Renal cortical epithelial cell (primary cell): ENCODE data around the gene EHD4. TPM values are rescaled to one million over a fixed set of nuclear protein-coding genes. Genes with fewer than 3 reads are reported as not detected.

ENCODE experiments used
- DNase-seq: peaks from one replicate; pipeline ENCODE4 v3.0.0-alpha.2; 2011; ENCODE audit warnings: low read depth
- total RNA-seq: library from RNA; depleted of rRNA; stranded (reverse); fragments of >200 nt; gene quantifications from 2 replicates; pipeline ENCODE4 v1.2.3, GENCODE V29; 2014

The EHD4 gene
- total RNA-seq, 1 donor from 2014 or later, result 55.9 TPM

DNA sequence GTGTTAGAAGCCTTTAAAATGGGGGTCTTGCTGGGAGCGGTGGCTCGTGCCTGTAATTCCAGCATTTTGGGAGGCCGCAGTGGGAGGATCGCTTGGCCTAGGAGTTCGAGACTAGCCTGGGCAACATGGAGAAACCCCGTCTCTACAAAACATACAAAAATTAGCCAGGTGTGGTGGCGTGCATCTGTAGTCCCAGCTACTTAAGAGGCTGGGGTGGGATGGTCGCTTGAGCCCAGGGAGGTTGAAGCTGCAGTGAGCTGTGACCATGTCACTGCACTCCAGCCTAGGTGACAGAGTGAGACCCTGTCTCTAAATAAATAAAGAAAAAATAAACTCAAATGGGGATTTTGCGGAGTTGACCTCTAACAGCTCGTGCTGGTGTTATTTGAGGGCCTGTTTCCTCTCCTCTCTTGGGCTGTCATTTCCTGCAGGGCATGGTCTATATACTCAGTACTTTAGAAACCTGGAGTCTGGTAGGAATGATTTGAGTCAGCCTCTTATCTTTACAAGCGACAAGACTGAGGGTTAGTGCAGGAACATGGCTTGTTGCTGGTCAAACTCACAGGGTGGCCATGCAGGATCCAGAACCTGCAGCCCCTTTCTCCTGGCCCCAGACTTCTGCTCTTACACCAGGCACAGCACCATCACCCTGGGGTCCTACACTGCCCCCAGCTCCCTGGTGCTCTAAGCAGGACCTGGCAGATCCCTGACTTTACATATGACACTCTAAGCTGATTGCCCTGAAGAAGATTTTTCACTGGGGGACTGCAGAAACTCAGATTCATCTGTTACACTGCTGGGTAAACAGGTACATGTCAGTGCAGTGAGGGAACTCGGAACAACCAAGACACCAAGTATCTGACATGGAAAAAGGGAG is 15.1 kb downstream of the EHD4 start:
- DNase-seq, result no peak

DNA sequence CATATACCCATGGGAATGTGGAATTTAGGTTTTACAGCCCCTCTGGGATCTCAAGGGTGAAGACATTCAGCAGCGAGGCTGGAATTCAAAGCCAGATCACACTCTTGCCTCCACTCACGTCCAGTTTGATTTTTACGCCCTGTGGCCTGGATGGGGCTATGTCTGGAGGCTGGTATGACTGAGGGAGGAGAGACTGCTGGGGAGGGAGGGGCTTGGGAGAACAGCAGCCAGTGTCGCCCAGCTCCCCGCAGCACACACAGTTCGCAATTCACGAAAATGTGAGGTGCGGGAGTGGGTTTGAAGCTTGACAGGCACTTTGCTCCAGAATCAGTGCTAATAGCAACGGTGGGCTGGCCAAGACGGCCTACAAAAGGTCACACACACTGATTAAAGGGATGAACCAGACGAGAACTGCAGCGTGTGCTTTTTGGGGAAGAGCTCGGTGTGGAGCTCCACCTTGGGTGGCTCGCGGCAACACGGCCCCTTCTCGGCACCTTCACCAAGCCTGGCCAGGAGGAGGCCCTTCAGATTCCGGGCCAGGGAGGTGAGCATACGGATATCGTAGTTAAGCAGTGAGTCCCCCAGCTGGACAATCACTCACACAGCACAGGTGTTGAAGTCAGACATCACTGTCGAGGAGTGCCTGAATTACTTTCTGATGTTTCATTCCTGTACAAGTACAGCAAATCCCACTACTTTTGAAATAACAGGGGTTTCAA is 16.4 kb downstream of the EHD4 start:
- peak; percentile 52 for DNase-seq

DNA sequence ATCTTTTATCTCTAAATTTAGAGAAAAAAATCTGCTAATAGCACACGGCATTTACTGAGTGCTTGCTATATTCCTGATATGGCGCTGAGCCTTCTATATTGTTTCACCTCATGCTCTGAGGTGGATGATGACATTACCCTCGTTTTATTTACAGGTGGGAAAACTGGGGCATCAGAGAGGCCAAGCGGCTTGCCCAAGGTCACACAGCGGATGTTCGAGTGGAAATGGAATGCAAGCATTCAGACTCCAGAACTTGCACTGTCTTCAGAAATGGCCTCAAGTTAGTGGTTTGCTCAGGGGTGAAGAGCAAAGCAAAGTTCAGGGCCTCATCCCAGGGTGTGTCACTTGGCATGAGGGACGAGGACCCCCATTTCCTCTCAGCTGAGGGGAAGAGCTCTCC is 17.3 kb downstream of the EHD4 start:
- DNase-seq, result no peak

DNA sequence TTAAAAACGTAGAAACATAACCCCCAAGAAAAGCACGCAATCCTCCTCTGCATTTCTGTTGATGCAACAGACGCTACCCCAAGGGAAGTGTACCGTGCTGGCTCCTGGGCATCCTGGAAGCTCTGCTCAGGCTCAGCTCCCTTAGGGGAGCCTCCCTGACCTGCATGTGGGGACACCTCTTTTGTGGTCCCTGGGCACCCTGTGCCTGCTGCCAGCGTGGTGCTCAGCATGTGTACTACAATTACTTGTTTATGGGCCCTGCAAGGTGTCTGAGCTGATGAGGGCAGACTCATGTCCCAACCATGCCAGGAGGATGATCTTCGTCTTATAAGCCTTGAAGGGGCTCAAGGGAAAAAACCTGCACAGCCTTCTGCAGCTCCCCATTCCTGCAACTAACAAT is 18.3 kb downstream of the EHD4 start:
- DNase-seq, result no peak

DNA sequence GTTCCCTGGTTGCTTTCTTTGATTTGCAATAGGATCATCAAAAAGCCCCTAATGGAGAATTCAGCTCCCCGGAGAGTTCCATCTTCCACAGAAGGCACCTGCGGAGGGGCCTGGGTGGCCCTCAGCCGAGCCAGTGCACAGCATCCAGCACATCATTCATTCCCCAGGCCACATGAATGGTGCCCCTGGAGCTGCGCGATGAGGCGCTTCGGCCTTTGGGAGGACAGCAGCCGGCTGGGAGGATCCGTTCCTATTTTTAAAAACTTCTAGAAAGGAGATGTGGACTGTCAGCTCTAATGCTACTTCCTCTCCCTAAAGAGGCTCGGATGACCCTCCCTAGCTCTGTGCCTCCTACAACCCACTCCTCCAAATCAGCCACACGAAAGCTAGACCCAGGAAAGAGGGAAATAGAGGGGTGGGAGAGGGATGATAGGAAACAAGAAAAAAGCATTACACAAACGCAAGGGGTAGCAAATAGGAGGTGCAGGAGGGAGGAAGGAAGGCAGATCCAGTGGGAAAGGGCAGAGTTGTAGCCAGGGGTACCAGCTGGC is 20.3 kb downstream of the EHD4 start:
- DNase-seq, result no peak

DNA sequence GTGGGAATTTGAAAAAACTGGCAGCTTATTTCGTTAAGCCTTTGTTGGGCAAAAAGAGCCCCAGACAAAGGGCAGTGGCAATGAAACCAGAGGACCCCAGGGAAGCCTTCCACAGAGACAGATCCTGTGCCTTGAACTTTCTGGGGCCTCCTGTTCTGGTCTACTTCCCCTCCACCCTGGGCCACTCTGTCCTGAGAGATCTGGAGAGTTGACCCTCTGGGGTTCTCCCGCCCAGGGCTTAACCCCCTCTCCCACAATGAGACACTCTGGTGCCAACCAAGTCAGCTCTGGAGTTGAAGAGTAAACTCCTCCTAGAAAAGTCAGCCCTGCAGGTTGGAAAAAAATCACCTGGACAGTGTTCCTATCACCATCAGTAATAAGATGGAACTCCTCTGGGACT is 20.8 kb downstream of the EHD4 start:
- no peak for DNase-seq

DNA sequence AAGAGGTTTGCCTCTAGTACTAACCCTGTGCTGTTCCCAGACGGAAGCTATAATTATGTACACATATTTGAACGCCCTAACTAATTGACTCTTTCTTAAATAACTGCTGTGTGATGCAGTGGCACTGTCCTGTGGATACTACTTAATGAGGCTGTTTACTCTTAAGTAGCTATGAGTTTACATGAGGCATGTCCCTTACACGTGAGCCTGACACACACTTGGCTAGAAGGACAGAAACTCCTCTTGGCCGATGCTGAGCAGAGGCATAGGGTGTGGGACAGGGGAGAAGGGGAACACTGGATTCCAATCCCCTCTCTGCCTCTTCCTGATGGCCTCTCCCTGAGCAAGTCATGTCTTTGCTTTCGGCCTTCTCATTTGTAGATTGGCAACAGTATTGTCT is 21.9 kb downstream of the EHD4 start:
- peak; percentile 24 for DNase-seq

DNA sequence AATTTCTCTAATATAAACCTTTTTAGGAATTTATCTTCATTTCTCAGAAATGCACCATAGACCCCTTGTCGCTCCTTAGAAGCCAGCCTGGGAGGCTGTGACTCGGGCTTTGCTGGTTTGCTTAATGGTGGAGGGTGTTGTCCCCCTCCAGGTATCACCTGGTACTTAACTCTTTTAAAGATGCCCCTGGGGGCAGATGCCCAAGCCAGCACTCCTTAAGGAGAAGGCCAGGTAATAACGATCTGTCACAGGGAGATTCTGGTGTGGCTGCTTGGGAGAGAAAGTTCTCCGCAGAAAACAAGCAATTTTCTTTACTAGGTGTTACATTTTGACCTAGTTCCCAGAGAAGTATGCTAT is 22.3 kb downstream of the EHD4 start:
- DNase-seq, result no peak

DNA sequence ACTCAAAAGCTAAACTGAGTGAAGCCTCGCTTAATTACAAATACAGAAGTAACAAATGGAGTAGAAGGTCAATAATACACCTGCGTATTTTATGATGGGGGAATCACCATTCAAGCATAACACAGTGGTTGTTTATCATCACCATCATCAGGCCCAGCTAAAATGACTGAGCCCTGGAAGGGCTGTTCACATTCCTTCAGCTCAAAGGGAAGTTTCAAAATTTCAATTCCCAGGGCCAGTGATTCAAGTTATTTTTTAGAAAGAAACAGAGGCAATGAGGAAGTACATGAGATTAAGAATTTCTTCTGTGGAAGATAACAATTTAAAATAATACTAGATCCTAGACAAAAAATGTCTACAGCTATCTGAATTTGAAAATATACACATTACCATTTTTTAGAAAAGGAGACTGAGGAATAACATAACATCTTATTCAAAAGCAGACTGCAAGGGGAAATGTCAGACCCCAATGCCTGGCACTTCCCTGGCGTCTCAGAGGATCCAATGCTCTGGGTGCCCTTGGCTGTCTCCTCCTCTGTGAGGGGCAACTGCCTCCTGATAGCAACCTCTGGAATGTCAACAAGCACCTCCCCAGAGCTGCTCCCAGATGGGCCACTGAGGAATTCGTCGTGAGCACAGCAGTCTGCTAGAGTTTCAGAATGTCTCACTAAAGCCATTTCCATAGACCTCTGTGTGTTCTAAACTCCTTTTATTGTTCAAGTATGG is 22.8 kb downstream of the EHD4 start:
- DNase-seq, result peak; percentile 36

DNA sequence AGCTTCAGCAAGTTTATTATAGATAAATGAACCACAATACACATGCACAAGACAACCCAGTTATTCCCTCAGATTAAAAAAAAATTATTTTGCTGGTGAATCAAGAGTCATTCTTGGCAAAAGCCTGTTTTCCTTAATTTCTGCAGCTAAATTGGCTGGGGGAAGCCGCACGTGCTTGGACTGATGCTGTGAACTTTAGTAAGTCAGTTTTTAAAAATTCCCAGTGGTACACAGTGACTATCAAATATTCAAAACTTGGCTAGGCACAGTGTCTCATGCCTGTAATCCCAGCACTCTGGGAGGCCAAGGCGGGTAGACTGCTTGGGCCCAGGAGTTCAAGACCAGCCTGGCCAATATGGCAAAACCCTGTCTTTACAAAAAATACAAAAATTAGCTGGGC is 23.9 kb downstream of the EHD4 start:
- no peak for DNase-seq

DNA sequence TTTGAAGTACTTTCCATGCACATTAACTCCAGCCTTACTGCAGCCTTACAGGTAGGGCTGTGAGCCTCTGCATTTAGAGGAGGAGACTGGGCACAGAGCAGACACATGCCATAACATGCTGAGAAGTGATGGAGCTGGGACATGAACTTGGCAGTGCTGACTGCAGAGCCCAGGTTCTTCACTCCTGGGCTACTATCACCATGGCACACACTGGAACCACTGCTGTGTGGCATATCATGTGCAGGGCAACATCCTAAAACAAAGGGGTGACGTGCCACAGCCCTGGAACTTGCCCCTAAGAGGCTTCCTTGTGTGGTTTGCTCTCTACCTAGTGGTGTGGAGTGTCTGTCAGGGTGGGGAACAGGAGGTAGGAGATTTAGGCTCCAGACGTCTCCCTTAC is 25.4 kb downstream of the EHD4 start:
- DNase-seq, result no peak

DNA sequence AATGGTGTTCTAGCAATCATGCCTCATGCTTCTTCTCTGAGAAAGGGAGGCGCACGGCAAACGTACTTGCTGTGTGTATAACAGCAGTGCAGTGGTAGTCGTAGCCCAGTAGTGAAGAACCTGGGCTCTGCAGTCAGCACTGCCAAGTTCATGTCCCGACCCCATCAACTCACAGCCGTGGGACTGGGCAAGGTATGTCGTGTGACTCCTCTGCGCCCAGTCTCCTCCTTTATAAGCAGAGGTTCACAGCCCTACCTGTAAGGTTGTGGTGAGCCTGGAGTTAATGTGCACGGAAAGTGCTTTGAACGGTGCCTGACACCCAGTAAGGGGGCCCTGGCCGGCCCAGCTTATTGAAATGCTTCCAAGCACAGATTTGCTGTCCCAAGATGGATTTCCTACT is 26.6 kb downstream of the EHD4 start:
- no peak for DNase-seq

DNA sequence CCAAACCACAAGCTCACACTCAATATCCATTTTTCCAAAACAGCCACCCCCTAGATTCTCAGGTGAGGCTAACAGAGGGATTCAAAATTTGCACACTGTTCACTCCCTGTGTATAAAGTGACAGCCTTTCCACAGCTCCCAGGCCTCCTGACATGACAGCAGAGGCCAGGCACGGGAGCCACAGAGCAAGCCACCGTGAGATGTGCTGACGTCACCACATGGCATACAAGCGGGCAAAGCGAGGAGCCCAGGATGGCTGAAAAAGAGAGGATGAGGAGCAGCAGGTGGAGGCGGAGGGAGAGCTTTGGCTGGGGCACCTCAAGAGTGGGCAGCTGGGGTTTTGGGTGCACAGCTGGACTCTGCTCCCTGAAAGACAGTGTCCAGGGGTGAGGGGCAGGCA is 27.1 kb downstream of the EHD4 start:
- DNase-seq, result no peak

DNA sequence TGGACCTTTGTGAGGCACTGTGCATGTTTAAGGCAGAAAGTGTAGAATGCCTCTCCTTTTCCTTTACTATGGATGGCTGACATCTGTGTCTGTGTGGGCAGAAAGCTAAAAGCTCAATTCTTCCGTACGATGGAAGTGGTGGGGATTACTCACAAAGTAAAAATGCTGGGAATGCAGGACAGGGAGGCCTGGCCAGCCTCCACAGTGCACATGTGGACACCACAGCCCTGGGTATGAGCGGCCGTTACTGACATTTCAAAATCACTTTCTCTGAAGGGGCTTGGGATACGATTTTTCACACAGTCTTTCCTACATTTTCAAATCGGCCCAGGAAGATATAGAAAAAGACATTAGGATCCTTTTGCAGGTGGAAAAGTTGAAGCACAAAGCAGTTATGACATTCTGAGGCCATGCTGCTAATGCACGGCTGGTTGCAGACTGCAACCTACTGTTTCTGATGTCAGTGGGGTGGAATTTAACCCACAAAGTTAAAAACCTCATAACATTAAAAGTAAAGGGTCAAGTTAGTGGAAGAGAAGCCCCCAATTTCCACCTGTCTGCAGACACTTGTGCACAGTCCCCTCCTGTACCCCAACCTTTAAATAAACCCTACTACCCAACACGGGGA is 27.9 kb downstream of the EHD4 start:
- DNase-seq, result peak; percentile 92

DNA sequence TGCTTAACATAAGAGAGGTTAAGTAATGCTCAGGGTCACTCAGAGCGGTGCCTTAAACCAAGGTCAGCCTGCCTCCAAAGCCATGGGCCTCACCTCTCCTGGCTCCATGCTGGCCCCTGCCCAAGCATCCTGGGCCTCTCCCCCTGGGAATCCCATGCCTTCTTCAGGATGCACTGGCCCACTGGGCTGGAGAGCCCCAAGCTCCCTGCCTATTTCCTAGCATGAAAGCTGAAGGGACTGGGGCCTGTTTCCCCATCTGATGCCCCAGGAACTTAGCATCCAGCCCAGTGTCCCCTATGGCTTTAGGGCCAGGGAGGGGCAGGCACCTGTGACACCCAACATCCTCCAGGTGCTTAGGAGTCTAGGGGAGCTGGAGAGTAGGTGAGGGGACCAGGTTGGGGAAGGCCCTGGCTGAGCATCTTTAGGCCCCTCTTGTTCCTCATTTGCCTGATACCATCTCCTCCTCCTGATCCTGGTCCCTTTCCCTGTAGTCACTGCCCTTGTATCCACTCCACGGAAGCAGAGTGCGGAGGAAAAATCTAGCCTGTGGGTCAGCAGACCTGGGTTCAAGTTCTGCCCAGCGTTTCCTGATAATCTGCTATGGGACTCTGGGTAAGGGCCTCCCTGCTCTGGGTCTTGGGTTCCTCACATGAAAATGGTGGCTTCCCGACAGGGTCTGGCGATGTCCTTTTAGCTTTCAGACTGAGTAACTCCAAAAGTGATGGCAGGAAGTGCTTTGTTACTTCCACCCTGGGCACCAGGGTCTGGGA is 28.6 kb downstream of the EHD4 start:
- no peak for DNase-seq

DNA sequence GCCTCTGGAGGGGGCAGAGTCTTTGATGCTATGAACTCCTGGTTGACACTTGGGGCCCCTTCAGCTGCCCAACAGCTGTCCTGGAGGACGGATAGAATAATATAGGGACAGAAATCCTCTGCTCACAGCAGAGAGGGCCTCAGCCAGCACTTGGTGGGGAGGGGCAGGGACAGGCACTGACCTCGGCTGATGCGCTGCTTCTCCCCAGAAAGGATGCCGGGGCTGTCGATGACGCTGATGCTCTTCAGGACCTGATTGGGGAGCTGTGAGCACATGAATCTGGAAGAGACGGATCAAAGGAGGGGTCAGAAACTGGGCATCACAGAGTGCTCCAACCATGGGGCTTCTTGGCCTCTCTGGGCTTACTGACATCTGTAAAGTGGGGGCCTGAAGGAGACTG is 29.5 kb downstream of the EHD4 start:
- no peak for DNase-seq

DNA sequence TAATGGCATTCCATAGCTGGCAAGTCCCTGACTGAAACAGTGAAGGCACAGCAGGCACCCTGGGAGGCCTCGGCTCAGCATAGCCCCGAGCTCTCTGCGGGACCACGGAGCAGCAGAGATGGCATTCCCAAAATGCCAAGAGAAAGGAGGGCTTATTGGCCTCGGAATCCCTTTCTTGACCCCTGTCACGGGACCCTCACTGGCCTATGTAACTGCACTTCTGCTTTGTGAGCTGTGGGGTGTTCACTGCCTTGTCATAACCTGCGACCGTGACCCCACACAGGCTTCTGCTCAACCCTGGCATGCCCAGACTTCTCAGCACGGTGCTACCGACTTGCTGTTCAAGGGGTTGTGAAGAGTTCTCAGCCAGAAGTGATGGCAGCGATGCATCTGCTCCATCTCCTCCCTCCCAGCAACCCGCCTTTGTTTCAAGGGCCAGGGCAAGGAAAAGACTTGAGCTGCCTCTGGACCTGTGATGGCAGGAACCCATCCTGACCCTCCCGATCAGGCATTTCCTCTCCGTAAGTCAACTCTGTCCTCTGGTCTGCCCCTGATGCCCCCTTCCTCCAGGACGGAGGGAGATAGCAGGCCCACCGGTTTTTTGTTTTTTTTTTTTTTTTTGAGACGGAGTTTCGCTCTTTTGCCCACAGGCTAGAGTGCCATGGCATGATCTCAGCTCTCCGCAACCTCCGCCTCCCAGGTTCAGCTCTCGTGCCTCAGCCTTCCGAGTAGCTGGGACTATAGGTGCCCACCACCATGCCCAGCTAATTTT is 30.5 kb downstream of the EHD4 start:
- no peak for DNase-seq

DNA sequence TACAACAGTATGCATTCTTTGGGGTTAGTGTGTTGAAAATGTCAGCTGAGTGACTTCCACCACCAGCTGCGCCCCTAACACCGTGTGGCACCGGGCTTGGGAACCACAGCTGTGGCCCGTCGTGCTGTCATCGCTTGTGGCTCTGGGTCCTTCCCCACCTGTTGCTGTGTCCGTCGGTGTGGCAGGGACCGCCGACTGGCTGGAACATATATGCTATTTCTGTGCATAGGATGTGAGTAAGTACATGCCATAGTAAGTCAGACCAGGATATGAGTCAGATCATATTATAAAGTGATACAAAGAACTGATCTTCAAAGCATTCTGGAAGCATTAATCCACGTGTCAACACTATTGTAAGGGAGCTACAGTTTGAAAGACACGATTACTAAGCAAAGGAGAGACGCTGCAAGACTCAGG is 31.9 kb downstream of the EHD4 start:
- DNase-seq, result peak; percentile 56

DNA sequence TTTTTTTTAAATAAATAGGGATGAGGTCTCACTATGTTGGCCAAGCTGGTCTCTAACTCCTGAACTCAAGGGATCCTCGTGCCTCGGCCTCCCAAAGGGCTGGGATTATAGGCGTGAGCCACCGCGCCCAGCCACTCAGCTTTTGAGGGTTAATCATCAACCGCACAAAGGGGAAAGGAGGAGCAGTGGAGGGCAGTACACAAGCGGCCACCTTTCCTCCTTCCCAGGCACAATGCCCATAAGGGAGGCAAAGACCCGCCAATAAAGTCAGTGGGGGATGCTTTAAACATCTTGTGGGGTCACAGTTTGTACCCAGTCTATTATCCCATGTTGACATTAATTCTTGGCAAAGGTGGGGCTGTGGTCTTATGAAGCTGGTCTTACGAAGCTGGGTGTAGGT is 32.4 kb downstream of the EHD4 start:
- no peak for DNase-seq

DNA sequence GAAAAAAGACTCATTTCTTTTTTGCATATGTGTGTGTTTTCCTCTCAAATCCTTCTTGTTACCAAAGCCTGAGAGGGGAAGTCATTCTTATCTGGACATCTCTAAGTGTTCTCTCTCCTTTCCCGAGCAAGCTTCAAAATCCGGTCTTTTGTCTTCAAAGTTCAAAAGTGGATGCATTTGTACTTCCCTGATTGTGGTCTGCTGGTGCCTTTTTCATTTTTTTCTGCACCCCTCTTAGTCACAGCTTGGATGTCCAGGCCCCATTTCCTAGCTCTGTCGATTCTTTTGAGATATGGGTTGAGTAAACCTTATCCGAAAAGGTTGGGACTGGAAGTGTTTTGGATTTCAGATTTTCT is 34.8 kb downstream of the EHD4 start:
- DNase-seq, result no peak
